Measurements from ENCODE around the gene RPL10.

GRCh38 chrX:154369449-154370299, 28.5 kb upstream of the RPL10 start:
- no peak for TF ChIP-seq ZNF530 (CRISPR knock-in tag; IDR thresholded peaks at IDR 0.05; ENCODE audit: low read depth)
- TF ChIP-seq KDM5B (CRISPR knock-in tag; IDR thresholded peaks at IDR 0.05; ENCODE audit: borderline replicate concordance): no peak
- TF ChIP-seq POLR2AphosphoS5 (IDR thresholded peaks at IDR 0.05; ENCODE audit: low read depth, low read length): no peak
- TF ChIP-seq NFYB (CRISPR knock-in tag; IDR thresholded peaks at IDR 0.05): no peak
- no peak for TF ChIP-seq KLF16 (CRISPR knock-in tag; IDR thresholded peaks at IDR 0.05)
- TF ChIP-seq ZNF619 (CRISPR knock-in tag; IDR thresholded peaks at IDR 0.05): no peak
- TF ChIP-seq, protein P1, sequence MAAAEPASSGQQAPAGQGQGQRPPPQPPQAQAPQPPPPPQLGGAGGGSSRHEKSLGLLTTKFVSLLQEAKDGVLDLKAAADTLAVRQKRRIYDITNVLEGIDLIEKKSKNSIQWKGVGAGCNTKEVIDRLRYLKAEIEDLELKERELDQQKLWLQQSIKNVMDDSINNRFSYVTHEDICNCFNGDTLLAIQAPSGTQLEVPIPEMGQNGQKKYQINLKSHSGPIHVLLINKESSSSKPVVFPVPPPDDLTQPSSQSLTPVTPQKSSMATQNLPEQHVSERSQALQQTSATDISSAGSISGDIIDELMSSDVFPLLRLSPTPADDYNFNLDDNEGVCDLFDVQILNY (CRISPR knock-in tag; conservative IDR thresholded peaks at IDR 0.05): no peak

Measured in HepG2 (cell line).